ENCODE data around the gene CLMP. TPM values are rescaled to one million over a fixed set of nuclear protein-coding genes. Genes with fewer than 3 reads are reported as not detected.

The CLMP gene
- total RNA-seq, 2 donors from 2014 or later: 0.66 to 0.67 TPM

GRCh38 chr11:123228496-123229163, 33.6 kb upstream of the CLMP start:
- ATAC-seq (replicated peaks): no peak
- Mint-ChIP-seq H3K4me1 (peaks cover 12% of the 10 kb centered on the region), H3K27me3 (peaks cover 16% of the 10 kb centered on the region), H3K36me3 (ENCODE audit: low read depth) (no peaks in the 10 kb centered on the region), H3K9me3 (no peaks in the 10 kb centered on the region), H3K27ac (no peak overlapping the region), H3K4me3 (no peak overlapping the region)

GRCh38 chr11:123227763-123228495, 32.9 kb upstream of the CLMP start:
- peaks cover 5% of the 10 kb centered on the region for H3K4me1 Mint-ChIP-seq
- no peak overlapping the region for H3K4me3 Mint-ChIP-seq
- H3K9me3 Mint-ChIP-seq: no peaks in the 10 kb centered on the region
- H3K36me3 Mint-ChIP-seq (ENCODE audit: low read depth): no peaks in the 10 kb centered on the region
- no peak overlapping the region for H3K27ac Mint-ChIP-seq
- H3K27me3 Mint-ChIP-seq: peaks cover 19% of the 10 kb centered on the region
- ATAC-seq (replicated peaks): no peak

GRCh38 chr11:123221584-123221983, 26.5 kb upstream of the CLMP start:
- ATAC-seq (replicated peaks): no peak
- Mint-ChIP-seq H3K36me3 (ENCODE audit: low read depth) (no peaks in the 10 kb centered on the region), H3K9me3 (peaks cover 12% of the 10 kb centered on the region), H3K27me3 (peaks cover 20% of the 10 kb centered on the region), H3K4me3 (no peak overlapping the region), H3K4me1 (no peaks in the 10 kb centered on the region), H3K27ac (no peak overlapping the region)

- peaks cover 18% of the 10 kb centered on the region for H3K27me3 Mint-ChIP-seq
- H3K27ac Mint-ChIP-seq: no peak overlapping the region
- H3K4me1 Mint-ChIP-seq: no peaks in the 10 kb centered on the region
- no peak for ATAC-seq (replicated peaks)
- H3K9me3 Mint-ChIP-seq: peaks cover 12% of the 10 kb centered on the region
- H3K36me3 Mint-ChIP-seq (ENCODE audit: low read depth): no peaks in the 10 kb centered on the region
- no peak overlapping the region for H3K4me3 Mint-ChIP-seq
Measured at GRCh38 chr11:123221096-123221561, 26.1 kb upstream of the CLMP start.

GRCh38 chr11:123219066-123219690, 24.1 kb upstream of the CLMP start:
- no peak for ATAC-seq (replicated peaks)
- Mint-ChIP-seq H3K4me1 (no peaks in the 10 kb centered on the region), H3K4me3 (no peak overlapping the region), H3K36me3 (ENCODE audit: low read depth) (no peaks in the 10 kb centered on the region), H3K9me3 (peaks cover 12% of the 10 kb centered on the region), H3K27me3 (peaks cover 16% of the 10 kb centered on the region), H3K27ac (no peak overlapping the region)

GRCh38 chr11:123218451-123218850, 23.4 kb upstream of the CLMP start:
- peaks cover 12% of the 10 kb centered on the region for H3K9me3 Mint-ChIP-seq
- H3K4me3 Mint-ChIP-seq: no peak overlapping the region
- peaks cover 23% of the 10 kb centered on the region for H3K27me3 Mint-ChIP-seq
- H3K4me1 Mint-ChIP-seq: no peaks in the 10 kb centered on the region
- H3K36me3 Mint-ChIP-seq (ENCODE audit: low read depth): no peaks in the 10 kb centered on the region
- H3K27ac Mint-ChIP-seq: no peak overlapping the region
- ATAC-seq (replicated peaks): no peak

GRCh38 chr11:123217897-123218296, 22.8 kb upstream of the CLMP start:
- Mint-ChIP-seq H3K4me1 (no peaks in the 10 kb centered on the region), H3K9me3 (peaks cover 12% of the 10 kb centered on the region), H3K36me3 (ENCODE audit: low read depth) (no peaks in the 10 kb centered on the region), H3K27ac (no peak overlapping the region), H3K4me3 (no peak overlapping the region), H3K27me3 (peaks cover 23% of the 10 kb centered on the region)
- no peak for ATAC-seq (replicated peaks)

GRCh38 chr11:123216249-123216648, 21.2 kb upstream of the CLMP start:
- no peaks in the 10 kb centered on the region for H3K4me1 Mint-ChIP-seq
- no peak overlapping the region for H3K27ac Mint-ChIP-seq
- peaks cover 21% of the 10 kb centered on the region for H3K27me3 Mint-ChIP-seq
- H3K9me3 Mint-ChIP-seq: peaks cover under 1% of the 10 kb centered on the region
- ATAC-seq (replicated peaks): no peak
- no peaks in the 10 kb centered on the region for H3K36me3 Mint-ChIP-seq (ENCODE audit: low read depth)
- H3K4me3 Mint-ChIP-seq: no peak overlapping the region

- H3K4me1 Mint-ChIP-seq: no peaks in the 10 kb centered on the region
- no peak overlapping the region for H3K4me3 Mint-ChIP-seq
- peaks cover 23% of the 10 kb centered on the region for H3K27me3 Mint-ChIP-seq
- no peaks in the 10 kb centered on the region for H3K36me3 Mint-ChIP-seq (ENCODE audit: low read depth)
- no peak for ATAC-seq (replicated peaks)
- H3K9me3 Mint-ChIP-seq: no peaks in the 10 kb centered on the region
- no peak overlapping the region for H3K27ac Mint-ChIP-seq
Measured at GRCh38 chr11:123214940-123215339, 19.9 kb upstream of the CLMP start.

GRCh38 chr11:123214396-123214795, 19.3 kb upstream of the CLMP start:
- H3K4me3 Mint-ChIP-seq: no peak overlapping the region
- H3K27ac Mint-ChIP-seq: no peak overlapping the region
- H3K4me1 Mint-ChIP-seq: no peaks in the 10 kb centered on the region
- no peaks in the 10 kb centered on the region for H3K36me3 Mint-ChIP-seq (ENCODE audit: low read depth)
- no peaks in the 10 kb centered on the region for H3K9me3 Mint-ChIP-seq
- ATAC-seq (replicated peaks): no peak
- peaks cover 24% of the 10 kb centered on the region for H3K27me3 Mint-ChIP-seq

GRCh38 chr11:123213307-123213771, 18.3 kb upstream of the CLMP start:
- Mint-ChIP-seq H3K27ac (no peak overlapping the region), H3K9me3 (no peaks in the 10 kb centered on the region), H3K27me3 (peaks cover 28% of the 10 kb centered on the region), H3K4me1 (no peaks in the 10 kb centered on the region), H3K36me3 (ENCODE audit: low read depth) (no peaks in the 10 kb centered on the region), H3K4me3 (no peak overlapping the region)
- ATAC-seq (replicated peaks): no peak

GRCh38 chr11:123212406-123212805, 17.4 kb upstream of the CLMP start:
- no peak overlapping the region for H3K4me3 Mint-ChIP-seq
- H3K9me3 Mint-ChIP-seq: no peaks in the 10 kb centered on the region
- no peak overlapping the region for H3K27ac Mint-ChIP-seq
- no peaks in the 10 kb centered on the region for H3K4me1 Mint-ChIP-seq
- no peak for ATAC-seq (replicated peaks)
- no peaks in the 10 kb centered on the region for H3K36me3 Mint-ChIP-seq (ENCODE audit: low read depth)
- peaks cover 32% of the 10 kb centered on the region for H3K27me3 Mint-ChIP-seq

GRCh38 chr11:123211981-123212380, 16.9 kb upstream of the CLMP start:
- Mint-ChIP-seq H3K27me3 (peaks cover 36% of the 10 kb centered on the region), H3K4me1 (no peaks in the 10 kb centered on the region), H3K9me3 (no peaks in the 10 kb centered on the region), H3K4me3 (no peak overlapping the region), H3K27ac (no peak overlapping the region), H3K36me3 (ENCODE audit: low read depth) (no peaks in the 10 kb centered on the region)
- ATAC-seq (replicated peaks): no peak

- H3K36me3 Mint-ChIP-seq (ENCODE audit: low read depth): no peaks in the 10 kb centered on the region
- ATAC-seq (replicated peaks): no peak
- H3K4me3 Mint-ChIP-seq: no peak overlapping the region
- H3K27me3 Mint-ChIP-seq: peaks cover 38% of the 10 kb centered on the region
- H3K4me1 Mint-ChIP-seq: no peaks in the 10 kb centered on the region
- H3K27ac Mint-ChIP-seq: no peak overlapping the region
- H3K9me3 Mint-ChIP-seq: no peaks in the 10 kb centered on the region
Measured at GRCh38 chr11:123211149-123211852, 16.3 kb upstream of the CLMP start.
